Thyroid gland (tissue), 4 donors: Measurements from ENCODE around the gene PCDHB6.

ENCODE experiments used
- CTCF ChIP-seq, 6 experiments: fragments of 200-600 bp in 3 of 6; fragments of 450-650 bp in 3 of 6; sonication (generic) in 3 of 6; IDR thresholded peaks; one replicate each; pipeline ENCODE4 v1.5.1; 2016 to 2019; ENCODE audit warnings: antibody characterized with exemption in 6 of 6, mild to moderate bottlenecking in 2 of 6, inconsistent platforms in 1 of 6, moderate library complexity in 1 of 6
- POLR2A ChIP-seq, 2 donors: fragments of 450-650 bp; IDR thresholded peaks; one replicate each; pipeline ENCODE4 v1.6.1; 2017; ENCODE audit warnings: antibody characterized with exemption in 2 of 2, mild to moderate bottlenecking in 2 of 2, moderate library complexity in 1 of 2

GRCh38 chr5:141127305-141127704 is 22.6 kb upstream of the PCDHB6 start:
- TF ChIP-seq CTCF (IDR thresholded peaks at IDR 0.05): no peak
- TF ChIP-seq POLR2A (IDR thresholded peaks at IDR 0.05): no peak
